Medulla oblongata (tissue), 1 donor: ENCODE results near the gene MCC.

ENCODE experiments used
- DNase-seq: peaks from one replicate; pipeline ENCODE4 v3.0.0-alpha.2; 2015; ENCODE audit errors: extremely low spot score

Gene MCC

GRCh38 chr5:113147101-113147508 is 341.1 kb downstream of the MCC start:
- no peak for DNase-seq

GRCh38 chr5:113145757-113146387 is 342.4 kb downstream of the MCC start:
- DNase-seq, result no peak

- DNase-seq, result peak; percentile 16
Measured at GRCh38 chr5:113142186-113142585, 346.1 kb downstream of the MCC start.

GRCh38 chr5:113140837-113141671 is 347.2 kb downstream of the MCC start:
- peak; percentile 62 for DNase-seq

GRCh38 chr5:113133211-113133975 is 354.9 kb downstream of the MCC start:
- no peak for DNase-seq

- DNase-seq, result no peak
Measured at GRCh38 chr5:113132564-113132963, 355.7 kb downstream of the MCC start.

- DNase-seq, result no peak
Measured at GRCh38 chr5:113128641-113129330, 359.5 kb downstream of the MCC start.

- DNase-seq, result no peak
Measured at GRCh38 chr5:113128082-113128481, 360.2 kb downstream of the MCC start.

GRCh38 chr5:113127021-113127420 is 361.2 kb downstream of the MCC start:
- no peak for DNase-seq

- DNase-seq, result no peak
Measured at GRCh38 chr5:113125371-113125770, 362.9 kb downstream of the MCC start.

- DNase-seq, result no peak
Measured at GRCh38 chr5:113124914-113125313, 363.3 kb downstream of the MCC start.

GRCh38 chr5:113124265-113124664 is 364.0 kb downstream of the MCC start:
- no peak for DNase-seq

GRCh38 chr5:113123618-113124017 is 364.6 kb downstream of the MCC start:
- DNase-seq, result no peak

GRCh38 chr5:113122053-113122452 is 366.2 kb downstream of the MCC start:
- DNase-seq, result no peak

GRCh38 chr5:113119246-113119924 is 368.9 kb downstream of the MCC start:
- DNase-seq, result peak; percentile 43

GRCh38 chr5:113118765-113119164 is 369.5 kb downstream of the MCC start:
- no peak for DNase-seq

- DNase-seq, result no peak
Measured at GRCh38 chr5:113118298-113118697, 370.0 kb downstream of the MCC start.

GRCh38 chr5:113117543-113118115 is 370.6 kb downstream of the MCC start:
- DNase-seq, result no peak

- no peak for DNase-seq
Measured at GRCh38 chr5:113115956-113116355, 372.3 kb downstream of the MCC start.

GRCh38 chr5:113115061-113115460 is 373.2 kb downstream of the MCC start:
- DNase-seq, result no peak

- no peak for DNase-seq
Measured at GRCh38 chr5:113114559-113114958, 373.7 kb downstream of the MCC start.
